Nephron (organoid): ENCODE results near the gene LPCAT2.

ENCODE experiments used
- H3K27ac Mint-ChIP-seq, 3 experiments: 2 replicates each; pipeline ENCODE4 v1.8.0; 2020; ENCODE audit warnings: mixed read lengths in 3 of 3, mild to moderate bottlenecking in 2 of 3, moderate library complexity in 1 of 3
- H3K27me3 Mint-ChIP-seq: 2 replicates; pipeline ENCODE4 v1.8.0; 2021; ENCODE audit warnings: low read depth, mild to moderate bottlenecking, moderate library complexity, mixed read lengths
- H3K36me3 Mint-ChIP-seq: 2 replicates; pipeline ENCODE4 v1.8.0; 2020; ENCODE audit warnings: low read depth, mixed read lengths
- H3K4me1 Mint-ChIP-seq: 2 replicates; pipeline ENCODE4 v1.8.0; 2020; ENCODE audit warnings: mixed read lengths
- H3K4me3 Mint-ChIP-seq, 3 experiments: 2 replicates each; pipeline ENCODE4 v1.8.0; 2020; ENCODE audit warnings: mild to moderate bottlenecking in 3 of 3, mixed read lengths in 3 of 3, moderate library complexity in 2 of 3
- H3K9me3 Mint-ChIP-seq: 2 replicates; pipeline ENCODE4 v1.8.0; 2020; ENCODE audit warnings: mixed read lengths
- CTCF ChIP-seq, 3 experiments: fragments of 200-600 bp; sonication (generic); IDR thresholded peaks; one replicate each; pipeline ENCODE4 v1.5.0; 2021; ENCODE audit warnings: antibody characterized with exemption in 3 of 3; ENCODE audit not compliant: unreplicated experiment in 3 of 3

Gene LPCAT2

GRCh38 chr16:55473587-55473986 is 35.3 kb upstream of the LPCAT2 start:
- no peaks in the 10 kb centered on the region for H3K36me3 Mint-ChIP-seq
- H3K9me3 Mint-ChIP-seq = no peaks in the 10 kb centered on the region
- no peak overlapping the region for H3K4me3 Mint-ChIP-seq
- H3K27ac Mint-ChIP-seq = no peak overlapping the region
- H3K27me3 Mint-ChIP-seq = peaks cover 26% of the 10 kb centered on the region
- peaks cover 12% of the 10 kb centered on the region for H3K4me1 Mint-ChIP-seq
- no peak for TF ChIP-seq CTCF (IDR thresholded peaks at IDR 0.05; ENCODE audit: unreplicated experiment in 3 of 3)

GRCh38 chr16:55474821-55475220 is 34.1 kb upstream of the LPCAT2 start:
- H3K4me1 Mint-ChIP-seq = peaks cover 20% of the 10 kb centered on the region
- H3K9me3 Mint-ChIP-seq = no peaks in the 10 kb centered on the region
- H3K27me3 Mint-ChIP-seq = peaks cover 27% of the 10 kb centered on the region
- no peak overlapping the region for H3K27ac Mint-ChIP-seq
- no peak overlapping the region for H3K4me3 Mint-ChIP-seq
- H3K36me3 Mint-ChIP-seq = no peaks in the 10 kb centered on the region
- no peak for TF ChIP-seq CTCF (IDR thresholded peaks at IDR 0.05; ENCODE audit: unreplicated experiment in 3 of 3)

- peaks cover 29% of the 10 kb centered on the region for H3K4me1 Mint-ChIP-seq
- H3K4me3 Mint-ChIP-seq = peak overlapping the region in 1 of 3 experiments; percentile 40
- H3K27me3 Mint-ChIP-seq = peaks cover 26% of the 10 kb centered on the region
- TF ChIP-seq CTCF (IDR thresholded peaks at IDR 0.05; ENCODE audit: unreplicated experiment in 3 of 3) = no peak
- H3K36me3 Mint-ChIP-seq = no peaks in the 10 kb centered on the region
- peak overlapping the region in 2 of 3 experiments; percentile 43 to 45 for H3K27ac Mint-ChIP-seq
- H3K9me3 Mint-ChIP-seq = no peaks in the 10 kb centered on the region
Observed at GRCh38 chr16:55475919-55476318, 33.0 kb upstream of the LPCAT2 start.

GRCh38 chr16:55476625-55477533 is 32.0 kb upstream of the LPCAT2 start:
- Mint-ChIP-seq H3K4me1 (peaks cover 33% of the 10 kb centered on the region), H3K27me3 (peaks cover 28% of the 10 kb centered on the region), H3K27ac (no peak overlapping the region), H3K4me3 (peak overlapping the region; percentile 43 to 68 (median 54)), H3K9me3 (no peaks in the 10 kb centered on the region), H3K36me3 (no peaks in the 10 kb centered on the region)
- no peak for TF ChIP-seq CTCF (IDR thresholded peaks at IDR 0.05; ENCODE audit: unreplicated experiment in 3 of 3)

- H3K4me3 Mint-ChIP-seq = peak overlapping the region; percentile 43 to 67 (median 54)
- H3K36me3 Mint-ChIP-seq = no peaks in the 10 kb centered on the region
- no peak for TF ChIP-seq CTCF (IDR thresholded peaks at IDR 0.05; ENCODE audit: unreplicated experiment in 3 of 3)
- no peak overlapping the region for H3K27ac Mint-ChIP-seq
- peaks cover 31% of the 10 kb centered on the region for H3K27me3 Mint-ChIP-seq
- no peaks in the 10 kb centered on the region for H3K9me3 Mint-ChIP-seq
- H3K4me1 Mint-ChIP-seq = peaks cover 33% of the 10 kb centered on the region
Observed at GRCh38 chr16:55477736-55478135, 31.1 kb upstream of the LPCAT2 start.
